H1 (cell line): ENCODE data around the gene CCDC14.

Experiments
- CBX5 ChIP-seq: fragments of 300-800, 300-1000 bp; sonication (generic); IDR thresholded peaks from 2 replicates; pipeline ENCODE4 v1.7.1; 2016; ENCODE audit warnings: antibody characterized with exemption, low read length, low read depth
- CHD2 ChIP-seq: IDR thresholded peaks from 2 replicates; pipeline ENCODE4 v1.6.1; 2012; ENCODE audit warnings: low read length, improper control_type of control experiment
- POLR2A ChIP-seq, 2 experiments: IDR thresholded peaks; 1 replicate in 1 of 2; 2 replicates in 1 of 2; pipeline ENCODE4 v1.6.1; 2011; ENCODE audit warnings: low read depth in 2 of 2, low read length in 2 of 2, mild to moderate bottlenecking in 2 of 2; ENCODE audit errors: control extremely low read depth in 1 of 2
- TAF1 ChIP-seq: IDR thresholded peaks from 2 replicates; pipeline ENCODE4 v1.6.1; 2011; ENCODE audit warnings: mild to moderate bottlenecking, low read depth, low read length
- TCF12 ChIP-seq: IDR thresholded peaks from 2 replicates; pipeline ENCODE4 v1.6.1; 2011; ENCODE audit warnings: low read depth, mild to moderate bottlenecking, low read length
- TF ChIP-seq, protein P1 (sequence below), 3 experiments: IDR thresholded peaks; 1 replicate in 2 of 3; 2 replicates in 1 of 3; pipeline versions ENCODE4 v1.5.1 to v1.6.1; 2011; ENCODE audit warnings: low read length in 3 of 3, mild to moderate bottlenecking in 3 of 3, inconsistent platforms in 2 of 3, low read depth in 1 of 3, moderate library complexity in 1 of 3; ENCODE audit not compliant: insufficient read depth in 1 of 3; ENCODE audit errors: control extremely low read depth in 1 of 3
- TF ChIP-seq, protein P2 (sequence below): IDR thresholded peaks from 2 replicates; pipeline ENCODE4 v1.6.1; 2012; ENCODE audit warnings: inconsistent platforms

DNA sequence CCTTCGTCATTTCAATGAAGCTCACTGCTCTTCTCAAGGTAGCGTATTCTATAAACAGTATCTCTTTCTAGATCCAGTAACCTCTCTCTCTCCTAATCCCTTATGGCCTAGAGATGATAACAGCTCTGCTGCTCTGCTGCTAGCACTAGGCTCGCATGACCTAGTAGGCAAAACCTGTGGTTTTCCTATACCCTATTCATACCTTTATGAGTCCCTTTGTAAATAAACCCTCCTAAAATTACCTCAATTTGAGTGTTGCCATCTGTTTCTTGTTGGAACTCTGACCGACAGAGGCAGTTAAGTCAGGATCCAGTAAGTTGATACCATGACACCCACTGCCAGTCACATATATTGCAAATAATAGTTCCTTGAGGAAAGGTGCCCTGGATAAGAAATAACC, 7.3 kb downstream of the CCDC14 start:
- TF ChIP-seq, protein P1, sequence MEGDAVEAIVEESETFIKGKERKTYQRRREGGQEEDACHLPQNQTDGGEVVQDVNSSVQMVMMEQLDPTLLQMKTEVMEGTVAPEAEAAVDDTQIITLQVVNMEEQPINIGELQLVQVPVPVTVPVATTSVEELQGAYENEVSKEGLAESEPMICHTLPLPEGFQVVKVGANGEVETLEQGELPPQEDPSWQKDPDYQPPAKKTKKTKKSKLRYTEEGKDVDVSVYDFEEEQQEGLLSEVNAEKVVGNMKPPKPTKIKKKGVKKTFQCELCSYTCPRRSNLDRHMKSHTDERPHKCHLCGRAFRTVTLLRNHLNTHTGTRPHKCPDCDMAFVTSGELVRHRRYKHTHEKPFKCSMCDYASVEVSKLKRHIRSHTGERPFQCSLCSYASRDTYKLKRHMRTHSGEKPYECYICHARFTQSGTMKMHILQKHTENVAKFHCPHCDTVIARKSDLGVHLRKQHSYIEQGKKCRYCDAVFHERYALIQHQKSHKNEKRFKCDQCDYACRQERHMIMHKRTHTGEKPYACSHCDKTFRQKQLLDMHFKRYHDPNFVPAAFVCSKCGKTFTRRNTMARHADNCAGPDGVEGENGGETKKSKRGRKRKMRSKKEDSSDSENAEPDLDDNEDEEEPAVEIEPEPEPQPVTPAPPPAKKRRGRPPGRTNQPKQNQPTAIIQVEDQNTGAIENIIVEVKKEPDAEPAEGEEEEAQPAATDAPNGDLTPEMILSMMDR (IDR thresholded peaks at IDR 0.05; ENCODE audit: control extremely low read depth in 1 of 3, insufficient read depth in 1 of 3, low read depth in 1 of 3, low read length in 3 of 3), result no peak
- TF ChIP-seq CBX5, result no peak
- TF ChIP-seq CHD2, result no peak
- no peak for TF ChIP-seq POLR2A (IDR thresholded peaks at IDR 0.05; ENCODE audit: control extremely low read depth in 1 of 2, low read depth in 2 of 2, low read length in 2 of 2)
- TF ChIP-seq, protein P2, sequence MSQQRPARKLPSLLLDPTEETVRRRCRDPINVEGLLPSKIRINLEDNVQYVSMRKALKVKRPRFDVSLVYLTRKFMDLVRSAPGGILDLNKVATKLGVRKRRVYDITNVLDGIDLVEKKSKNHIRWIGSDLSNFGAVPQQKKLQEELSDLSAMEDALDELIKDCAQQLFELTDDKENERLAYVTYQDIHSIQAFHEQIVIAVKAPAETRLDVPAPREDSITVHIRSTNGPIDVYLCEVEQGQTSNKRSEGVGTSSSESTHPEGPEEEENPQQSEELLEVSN, result no peak
- TF ChIP-seq TAF1, result no peak
- no peak for TF ChIP-seq TCF12
